GM23338 (cell line): ENCODE measurements around the gene SLX4IP. TPM values are rescaled to one million over a fixed set of nuclear protein-coding genes. Genes with fewer than 3 reads are reported as not detected.

ENCODE experiments used
- ATAC-seq: fragments of 200-7000 bp; cut with Tn5 transposase; 3 replicates; pipeline ENCODE4 v1.9.1; 2020
- DNase-seq: peaks from one replicate; pipeline ENCODE4 v3.0.0-alpha.2; 2015; ENCODE audit warnings: low spot score
- H2AFZ ChIP-seq: fragments of 200-600 bp; sonication (generic); 2 replicates; pipeline ENCODE4 v1.8.0; 2016; ENCODE audit warnings: antibody characterized with exemption, mild to moderate bottlenecking, moderate library complexity
- H3F3A ChIP-seq: fragments of 200-600 bp; sonication (generic); replicated peaks from 2 replicates; pipeline ENCODE4 v1.8.0; 2017; ENCODE audit warnings: antibody characterized with exemption, mixed run types, low read depth
- H3K27ac ChIP-seq: fragments of 200-600 bp; sonication (generic); 2 replicates; pipeline ENCODE4 v1.6.1; 2016; ENCODE audit warnings: low read depth
- H3K27me3 ChIP-seq: fragments of 200-600 bp; sonication (generic); 2 replicates; pipeline ENCODE4 v1.8.0; 2016; ENCODE audit warnings: mild to moderate bottlenecking, mixed run types, moderate library complexity; ENCODE audit not compliant: insufficient read depth
- H3K36me3 ChIP-seq: fragments of 200-600 bp; sonication (generic); 2 replicates; pipeline ENCODE4 v1.8.0; 2016; ENCODE audit warnings: mild to moderate bottlenecking; ENCODE audit not compliant: insufficient read depth
- H3K4me1 ChIP-seq: fragments of 200-600 bp; sonication (generic); 2 replicates; pipeline ENCODE4 v1.8.0; 2016; ENCODE audit warnings: mild to moderate bottlenecking, moderate library complexity; ENCODE audit not compliant: insufficient read depth
- H3K4me2 ChIP-seq: fragments of 200-600 bp; sonication (generic); 2 replicates; pipeline ENCODE4 v1.7.1; 2017; ENCODE audit warnings: mixed run types
- H3K4me3 ChIP-seq: fragments of 200-600 bp; sonication (generic); 2 replicates; pipeline ENCODE4 v1.6.1; 2016; ENCODE audit warnings: mixed run types
- H3K79me2 ChIP-seq: fragments of 200-600 bp; sonication (generic); replicated peaks from 2 replicates; pipeline ENCODE4 v1.8.0; 2017; ENCODE audit warnings: mild to moderate bottlenecking; ENCODE audit not compliant: insufficient read depth
- H3K9me2 ChIP-seq: fragments of 200-600 bp; sonication (generic); 2 replicates; pipeline ENCODE4 v1.8.0; 2017; ENCODE audit not compliant: insufficient read depth
- H4K20me1 ChIP-seq: fragments of 200-600 bp; sonication (generic); replicated peaks from 2 replicates; pipeline ENCODE4 v1.8.0; 2017; ENCODE audit warnings: mild to moderate bottlenecking; ENCODE audit not compliant: insufficient read depth
- H3K27ac Mint-ChIP-seq: 2 replicates; pipeline ENCODE4 v1.8.0; 2020; ENCODE audit warnings: inconsistent platforms, mild to moderate bottlenecking, moderate library complexity, mixed read lengths
- H3K27me3 Mint-ChIP-seq: 3 replicates; pipeline ENCODE4 v1.8.0; 2022; ENCODE audit warnings: low read depth, mild to moderate bottlenecking, moderate library complexity, mixed read lengths, inconsistent platforms; ENCODE audit not compliant: insufficient read depth, poor library complexity
- H3K36me3 Mint-ChIP-seq: 3 replicates; pipeline ENCODE4 v1.8.0; 2021; ENCODE audit warnings: low read depth, mild to moderate bottlenecking, inconsistent platforms, moderate library complexity, mixed read lengths
- H3K4me1 Mint-ChIP-seq: 3 replicates; pipeline ENCODE4 v1.8.0; 2020; ENCODE audit warnings: mild to moderate bottlenecking, inconsistent platforms, mixed read lengths
- H3K4me3 Mint-ChIP-seq: 3 replicates; pipeline ENCODE4 v1.8.0; 2021; ENCODE audit warnings: moderate library complexity, mild to moderate bottlenecking, inconsistent platforms, mixed read lengths
- H3K9me3 Mint-ChIP-seq: 3 replicates; pipeline ENCODE4 v1.8.0; 2020; ENCODE audit warnings: moderate library complexity, mild to moderate bottlenecking, inconsistent platforms, mixed read lengths
- EZH2 ChIP-seq: fragments of 200-600 bp; sonication (generic); IDR thresholded peaks from one replicate; pipeline ENCODE4 v1.8.0; 2017; ENCODE audit warnings: antibody characterized with exemption, mild to moderate bottlenecking, low read depth; ENCODE audit not compliant: unreplicated experiment
- EZH2phosphoT487 ChIP-seq: fragments of 200-600 bp; sonication (generic); IDR thresholded peaks from one replicate; pipeline ENCODE4 v1.8.1; 2018; ENCODE audit warnings: antibody characterized with exemption; ENCODE audit not compliant: unreplicated experiment
- JUNB ChIP-seq: IDR thresholded peaks from one replicate; pipeline ENCODE4 v1.6.1; 2016; ENCODE audit warnings: antibody characterized with exemption; ENCODE audit not compliant: unreplicated experiment
- NANOG ChIP-seq: IDR thresholded peaks from 2 replicates; pipeline ENCODE4 v1.6.1; 2016; ENCODE audit warnings: antibody characterized with exemption, borderline replicate concordance
- REST ChIP-seq: IDR thresholded peaks from one replicate; pipeline ENCODE4 v1.6.1; 2018; ENCODE audit warnings: antibody characterized with exemption; ENCODE audit not compliant: unreplicated experiment
- ZNF114 ChIP-seq: fragments of 250-450 bp; sonication (Bioruptor Pico); IDR thresholded peaks from 2 replicates; pipeline ENCODE4 v1.5.0; 2020; ENCODE audit warnings: mild to moderate bottlenecking, moderate library complexity
- ZNF331 ChIP-seq: fragments of 250-450 bp; sonication (Bioruptor Pico); IDR thresholded peaks from 2 replicates; pipeline ENCODE4 v1.5.0; 2020; ENCODE audit warnings: low read depth, mild to moderate bottlenecking, moderate library complexity
- polyA plus RNA-seq: library from polyadenylated mRNA; unstranded; fragments of >200 nt; fragmentation: Nextera tagmentation; extraction: Ambion mirVana; gene quantifications from 2 replicates; pipeline ENCODE4 v1.2.1, GENCODE V29; 2016
- total RNA-seq: library from RNA; depleted of rRNA; stranded (reverse); fragments of >200 nt; shearing (Covaris generic); gene quantifications from 2 replicates; pipeline ENCODE4 v1.2.3, GENCODE V29; 2014
- TF ChIP-seq, protein P1 (sequence below), 2 experiments: fragments of 200-600 bp in 1 of 2; sonication (generic) in 1 of 2; conservative IDR thresholded peaks; 2 replicates each; pipeline versions ENCODE4 v1.5.1 to v1.6.1; 2016 to 2017; ENCODE audit warnings: antibody characterized with exemption in 2 of 2, low read depth in 2 of 2, mild to moderate bottlenecking in 2 of 2, moderate library complexity in 1 of 2

The SLX4IP gene
- total and polyA plus RNA-seq, 2 experiments from 2014 or later = 9.1 to 9.8 TPM

DNA sequence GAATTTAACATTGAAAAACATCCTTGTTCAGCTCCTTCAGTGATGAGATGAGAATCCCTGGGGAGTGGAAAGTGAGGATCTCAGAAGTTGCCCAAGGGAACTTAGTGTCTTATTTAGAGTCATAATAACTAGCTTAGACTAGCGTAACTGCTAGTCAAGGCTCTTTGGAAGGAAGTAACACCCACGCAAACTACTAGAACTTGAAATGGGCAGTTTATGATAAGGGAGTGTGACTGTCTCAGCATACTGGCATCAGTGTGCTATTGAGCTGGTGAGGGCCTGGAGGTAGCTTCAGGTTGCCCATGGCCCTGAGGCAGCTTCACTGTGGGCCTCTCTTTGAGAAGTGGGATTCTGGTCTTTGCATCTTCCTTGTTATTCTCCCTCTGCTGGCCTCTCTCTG is 40.1 kb downstream of the SLX4IP start:
- DNase-seq (no peak), ATAC-seq (no peak)
- no peaks in the 10 kb centered on the region for H3K9me3 Mint-ChIP-seq
- Histone ChIP-seq H3K27ac (no peak overlapping the region), H3K4me3 (no peak overlapping the region), H3K79me2 (peaks cover 23% of the 10 kb centered on the region), H3K4me1 (peaks cover 36% of the 10 kb centered on the region), H4K20me1 (no peaks in the 10 kb centered on the region; the same call in 1 of the 2 replicates), H2AFZ (no peak overlapping the region), H3K27me3 (no peaks in the 10 kb centered on the region), H3F3A (no peaks in the 10 kb centered on the region), H3K36me3 (no peaks in the 10 kb centered on the region), H3K4me2 (0 out of 2 replicates have a peak overlapping the region, but pooled peaks have one; percentile 5), H3K9me2 (0 out of 2 replicates have a peak, but pooled peaks cover 5% of the 10 kb centered on the region)
- H3K4me1 Mint-ChIP-seq = peaks cover 35% of the 10 kb centered on the region
- no peak overlapping the region for H3K4me3 Mint-ChIP-seq
- peaks cover 7% of the 10 kb centered on the region for H3K27me3 Mint-ChIP-seq
- no peak for TF ChIP-seq ZNF331 (CRISPR knock-in tag)
- TF ChIP-seq, protein P1, sequence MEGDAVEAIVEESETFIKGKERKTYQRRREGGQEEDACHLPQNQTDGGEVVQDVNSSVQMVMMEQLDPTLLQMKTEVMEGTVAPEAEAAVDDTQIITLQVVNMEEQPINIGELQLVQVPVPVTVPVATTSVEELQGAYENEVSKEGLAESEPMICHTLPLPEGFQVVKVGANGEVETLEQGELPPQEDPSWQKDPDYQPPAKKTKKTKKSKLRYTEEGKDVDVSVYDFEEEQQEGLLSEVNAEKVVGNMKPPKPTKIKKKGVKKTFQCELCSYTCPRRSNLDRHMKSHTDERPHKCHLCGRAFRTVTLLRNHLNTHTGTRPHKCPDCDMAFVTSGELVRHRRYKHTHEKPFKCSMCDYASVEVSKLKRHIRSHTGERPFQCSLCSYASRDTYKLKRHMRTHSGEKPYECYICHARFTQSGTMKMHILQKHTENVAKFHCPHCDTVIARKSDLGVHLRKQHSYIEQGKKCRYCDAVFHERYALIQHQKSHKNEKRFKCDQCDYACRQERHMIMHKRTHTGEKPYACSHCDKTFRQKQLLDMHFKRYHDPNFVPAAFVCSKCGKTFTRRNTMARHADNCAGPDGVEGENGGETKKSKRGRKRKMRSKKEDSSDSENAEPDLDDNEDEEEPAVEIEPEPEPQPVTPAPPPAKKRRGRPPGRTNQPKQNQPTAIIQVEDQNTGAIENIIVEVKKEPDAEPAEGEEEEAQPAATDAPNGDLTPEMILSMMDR (conservative IDR thresholded peaks at IDR 0.05; ENCODE audit: low read depth in 2 of 2) = no peak
- no peaks in the 10 kb centered on the region for H3K36me3 Mint-ChIP-seq
- H3K27ac Mint-ChIP-seq = no peak overlapping the region

- Histone ChIP-seq H3K36me3 (no peaks in the 10 kb centered on the region), H3K27ac (no peak overlapping the region), H3K4me1 (peaks cover 30% of the 10 kb centered on the region), H3K9me2 (0 out of 2 replicates have a peak, but pooled peaks cover 5% of the 10 kb centered on the region), H3F3A (no peaks in the 10 kb centered on the region), H4K20me1 (no peaks in the 10 kb centered on the region; the same call in 1 of the 2 replicates), H2AFZ (no peak overlapping the region), H3K27me3 (no peaks in the 10 kb centered on the region), H3K79me2 (peaks cover 17% of the 10 kb centered on the region), H3K4me2 (no peak overlapping the region), H3K4me3 (no peak overlapping the region)
- Mint-ChIP-seq H3K9me3 (no peaks in the 10 kb centered on the region), H3K27ac (peak overlapping the region; percentile 63; the same call in 1 of the 2 replicates), H3K4me3 (no peak overlapping the region), H3K4me1 (peaks cover 29% of the 10 kb centered on the region), H3K27me3 (peaks cover 7% of the 10 kb centered on the region), H3K36me3 (no peaks in the 10 kb centered on the region)
- ATAC-seq = no peak
- no peak for DNase-seq
- TF ChIP-seq ZNF114 (CRISPR knock-in tag) = no peak
- TF ChIP-seq JUNB = no peak
- TF ChIP-seq REST = no peak
- TF ChIP-seq, protein P1 (conservative IDR thresholded peaks at IDR 0.05; ENCODE audit: low read depth in 2 of 2) = peak in 1 of 2 experiments; percentile 26; a peak in 1 of 4 replicates
- no peak for TF ChIP-seq NANOG
- no peak for TF ChIP-seq ZNF331 (CRISPR knock-in tag)
- TF ChIP-seq EZH2 = no peak
- TF ChIP-seq EZH2phosphoT487 = no peak
Measured at GRCh38 chr20:10476319-10476724, 41.2 kb downstream of the SLX4IP start.
